Neural progenitor cell (in vitro differentiated cells): Measurements from ENCODE around the gene SLC35F2. TPM values are rescaled to one million over a fixed set of nuclear protein-coding genes. Genes with fewer than 3 reads are reported as not detected.

Source experiments
- DNase-seq: peaks from one replicate; pipeline ENCODE4 v3.0.0-alpha.2; 2016; ENCODE audit warnings: low spot score
- H2AFZ ChIP-seq: fragments of 200-600 bp; sonication (generic); replicated peaks from 2 replicates; pipeline ENCODE4 v1.6.1; 2016; ENCODE audit warnings: antibody characterized with exemption
- H3F3A ChIP-seq: fragments of 200-600 bp; sonication (generic); 2 replicates; pipeline ENCODE4 v1.6.1; 2016; ENCODE audit warnings: antibody characterized with exemption, low read depth
- H3K27ac ChIP-seq: fragments of 200-600 bp; sonication (generic); 2 replicates; pipeline ENCODE4 v1.5.1; 2016; ENCODE audit warnings: mild to moderate bottlenecking
- H3K27me3 ChIP-seq: fragments of 200-600 bp; sonication (generic); 2 replicates; pipeline ENCODE4 v1.6.1; 2016; ENCODE audit warnings: mild to moderate bottlenecking, moderate library complexity
- H3K36me3 ChIP-seq: fragments of 200-600 bp; sonication (generic); 2 replicates; pipeline ENCODE4 v1.5.1; 2016
- H3K4me1 ChIP-seq: fragments of 200-600 bp; sonication (generic); 2 replicates; pipeline ENCODE4 v1.6.1; 2016; ENCODE audit warnings: mixed run types
- H3K4me2 ChIP-seq: fragments of 200-600 bp; sonication (generic); 2 replicates; pipeline ENCODE4 v1.6.1; 2016
- H3K4me3 ChIP-seq: fragments of 200-600 bp; sonication (generic); 2 replicates; pipeline ENCODE4 v1.5.1; 2016
- H3K79me2 ChIP-seq: fragments of 200-600 bp; sonication (generic); 2 replicates; pipeline ENCODE4 v1.6.1; 2016; ENCODE audit warnings: low read depth
- H3K9ac ChIP-seq: fragments of 200-600 bp; sonication (generic); 2 replicates; pipeline ENCODE4 v1.6.1; 2016
- H3K9me3 ChIP-seq: fragments of 200-600 bp; sonication (generic); 2 replicates; pipeline ENCODE4 v1.5.1; 2016; ENCODE audit warnings: low read depth
- H4K20me1 ChIP-seq: fragments of 200-600 bp; sonication (generic); 2 replicates; pipeline ENCODE4 v1.6.1; 2016; ENCODE audit warnings: low read depth
- H3K27ac Mint-ChIP-seq: 3 replicates; pipeline ENCODE4 v1.8.0; 2021; ENCODE audit warnings: mixed read lengths
- H3K27me3 Mint-ChIP-seq: 2 replicates; pipeline ENCODE4 v1.8.0; 2022; ENCODE audit warnings: low read depth, mild to moderate bottlenecking, inconsistent platforms, moderate library complexity, mixed read lengths; ENCODE audit not compliant: insufficient read depth
- H3K36me3 Mint-ChIP-seq: 3 replicates; pipeline ENCODE4 v1.8.0; 2021; ENCODE audit warnings: mixed read lengths
- H3K4me1 Mint-ChIP-seq: 3 replicates; pipeline ENCODE4 v1.8.0; 2021; ENCODE audit warnings: mixed read lengths
- H3K4me3 Mint-ChIP-seq: 3 replicates; pipeline ENCODE4 v1.8.0; 2021; ENCODE audit warnings: mild to moderate bottlenecking, moderate library complexity, mixed read lengths
- H3K9me3 Mint-ChIP-seq: 3 replicates; pipeline ENCODE4 v1.8.0; 2020; ENCODE audit warnings: mixed read lengths
- EZH2 ChIP-seq: fragments of 200-600 bp; sonication (generic); IDR thresholded peaks from 2 replicates; pipeline ENCODE4 v1.6.1; 2017; ENCODE audit warnings: antibody characterized with exemption, mild to moderate bottlenecking, moderate library complexity
- EZH2phosphoT487 ChIP-seq: fragments of 200-600 bp; sonication (generic); IDR thresholded peaks from 2 replicates; pipeline ENCODE4 v1.6.1; 2017; ENCODE audit warnings: antibody characterized with exemption
- total RNA-seq: library from RNA; depleted of rRNA; stranded (reverse); fragments of >200 nt; gene quantifications from 2 replicates; pipeline ENCODE4 v1.2.3, GENCODE V29; 2015; ENCODE audit warnings: low replicate concordance
- TF ChIP-seq, protein P1 (sequence below): fragments of 200-600 bp; sonication (generic); IDR thresholded peaks from 2 replicates; pipeline ENCODE4 v1.5.1; 2017; ENCODE audit warnings: antibody characterized with exemption, mild to moderate bottlenecking

Gene SLC35F2
- total RNA-seq, 1 donor from 2014 or later = 9.8 TPM

GRCh38 chr11:107824668-107825369 lies 33.8 kb downstream of the SLC35F2 start:
- H3K36me3 ChIP-seq = no peaks in the 10 kb centered on the region
- no peaks in the 10 kb centered on the region for H3K4me1 ChIP-seq
- H3K9me3 Mint-ChIP-seq = no peaks in the 10 kb centered on the region
- no peaks in the 10 kb centered on the region for H3K79me2 ChIP-seq
- H3K27ac Mint-ChIP-seq = no peak overlapping the region
- no peak overlapping the region for H3K4me3 ChIP-seq
- no peak overlapping the region for H2AFZ ChIP-seq
- no peaks in the 10 kb centered on the region for H3F3A ChIP-seq
- H3K4me2 ChIP-seq = no peak overlapping the region
- H3K9ac ChIP-seq = no peak overlapping the region
- no peak for DNase-seq
- no peak overlapping the region for H3K4me3 Mint-ChIP-seq
- H3K27me3 Mint-ChIP-seq = peaks cover 8% of the 10 kb centered on the region
- H3K27ac ChIP-seq = no peak overlapping the region
- H3K4me1 Mint-ChIP-seq = no peaks in the 10 kb centered on the region
- H4K20me1 ChIP-seq = no peaks in the 10 kb centered on the region
- no peaks in the 10 kb centered on the region for H3K9me3 ChIP-seq
- no peak for TF ChIP-seq EZH2phosphoT487
- no peak for TF ChIP-seq EZH2
- TF ChIP-seq, protein P1, sequence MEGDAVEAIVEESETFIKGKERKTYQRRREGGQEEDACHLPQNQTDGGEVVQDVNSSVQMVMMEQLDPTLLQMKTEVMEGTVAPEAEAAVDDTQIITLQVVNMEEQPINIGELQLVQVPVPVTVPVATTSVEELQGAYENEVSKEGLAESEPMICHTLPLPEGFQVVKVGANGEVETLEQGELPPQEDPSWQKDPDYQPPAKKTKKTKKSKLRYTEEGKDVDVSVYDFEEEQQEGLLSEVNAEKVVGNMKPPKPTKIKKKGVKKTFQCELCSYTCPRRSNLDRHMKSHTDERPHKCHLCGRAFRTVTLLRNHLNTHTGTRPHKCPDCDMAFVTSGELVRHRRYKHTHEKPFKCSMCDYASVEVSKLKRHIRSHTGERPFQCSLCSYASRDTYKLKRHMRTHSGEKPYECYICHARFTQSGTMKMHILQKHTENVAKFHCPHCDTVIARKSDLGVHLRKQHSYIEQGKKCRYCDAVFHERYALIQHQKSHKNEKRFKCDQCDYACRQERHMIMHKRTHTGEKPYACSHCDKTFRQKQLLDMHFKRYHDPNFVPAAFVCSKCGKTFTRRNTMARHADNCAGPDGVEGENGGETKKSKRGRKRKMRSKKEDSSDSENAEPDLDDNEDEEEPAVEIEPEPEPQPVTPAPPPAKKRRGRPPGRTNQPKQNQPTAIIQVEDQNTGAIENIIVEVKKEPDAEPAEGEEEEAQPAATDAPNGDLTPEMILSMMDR = no peak
- H3K27me3 ChIP-seq = no peaks in the 10 kb centered on the region
- no peaks in the 10 kb centered on the region for H3K36me3 Mint-ChIP-seq

DNA sequence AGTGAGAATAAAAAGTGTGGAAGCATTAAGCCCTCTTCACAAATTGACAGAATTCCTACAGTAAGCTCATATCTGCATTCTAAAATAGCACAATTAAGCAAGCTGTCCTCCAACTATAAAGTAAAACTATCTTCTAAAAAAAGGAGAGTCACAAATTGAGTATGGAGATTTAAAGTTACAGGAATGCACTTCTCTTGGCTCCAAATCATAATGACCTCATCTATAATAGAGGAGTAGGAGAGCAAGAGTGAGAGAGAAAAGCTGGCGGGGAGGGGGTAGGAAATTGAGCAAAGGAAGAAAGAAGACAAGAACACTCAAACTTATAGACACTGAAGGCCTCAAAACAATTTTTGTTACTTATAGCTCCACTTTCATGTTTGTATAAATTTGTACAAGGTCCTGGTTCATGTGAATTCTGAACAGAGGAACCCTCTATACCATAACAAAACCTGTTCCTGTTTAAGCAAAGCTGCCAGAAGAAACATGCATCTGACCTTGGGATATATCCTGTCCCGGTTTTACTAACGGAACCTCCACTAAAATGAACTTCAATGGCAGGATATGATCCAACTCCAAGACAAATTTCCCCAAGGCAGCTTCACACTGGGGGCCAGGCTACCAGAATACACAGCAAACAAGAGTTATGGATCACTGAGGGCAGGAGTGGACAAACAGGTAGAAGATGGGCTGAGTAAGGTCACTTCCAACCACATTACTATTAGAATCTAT lies 37.2 kb downstream of the SLC35F2 start:
- H3K27ac Mint-ChIP-seq = no peak overlapping the region
- Histone ChIP-seq H4K20me1 (no peaks in the 10 kb centered on the region), H3K9ac (no peak overlapping the region), H3K36me3 (no peaks in the 10 kb centered on the region), H3K4me1 (no peaks in the 10 kb centered on the region), H3K79me2 (no peaks in the 10 kb centered on the region), H3K9me3 (no peaks in the 10 kb centered on the region), H2AFZ (no peak overlapping the region), H3K27ac (no peak overlapping the region), H3K4me3 (no peak overlapping the region), H3F3A (no peaks in the 10 kb centered on the region), H3K4me2 (no peak overlapping the region), H3K27me3 (no peaks in the 10 kb centered on the region)
- H3K4me3 Mint-ChIP-seq = no peak overlapping the region
- DNase-seq = no peak
- TF ChIP-seq EZH2phosphoT487 (no peak), EZH2 (no peak)
- TF ChIP-seq, protein P1 = no peak
- no peaks in the 10 kb centered on the region for H3K4me1 Mint-ChIP-seq
- no peaks in the 10 kb centered on the region for H3K36me3 Mint-ChIP-seq
- H3K9me3 Mint-ChIP-seq = no peaks in the 10 kb centered on the region
- H3K27me3 Mint-ChIP-seq = no peaks in the 10 kb centered on the region

DNA sequence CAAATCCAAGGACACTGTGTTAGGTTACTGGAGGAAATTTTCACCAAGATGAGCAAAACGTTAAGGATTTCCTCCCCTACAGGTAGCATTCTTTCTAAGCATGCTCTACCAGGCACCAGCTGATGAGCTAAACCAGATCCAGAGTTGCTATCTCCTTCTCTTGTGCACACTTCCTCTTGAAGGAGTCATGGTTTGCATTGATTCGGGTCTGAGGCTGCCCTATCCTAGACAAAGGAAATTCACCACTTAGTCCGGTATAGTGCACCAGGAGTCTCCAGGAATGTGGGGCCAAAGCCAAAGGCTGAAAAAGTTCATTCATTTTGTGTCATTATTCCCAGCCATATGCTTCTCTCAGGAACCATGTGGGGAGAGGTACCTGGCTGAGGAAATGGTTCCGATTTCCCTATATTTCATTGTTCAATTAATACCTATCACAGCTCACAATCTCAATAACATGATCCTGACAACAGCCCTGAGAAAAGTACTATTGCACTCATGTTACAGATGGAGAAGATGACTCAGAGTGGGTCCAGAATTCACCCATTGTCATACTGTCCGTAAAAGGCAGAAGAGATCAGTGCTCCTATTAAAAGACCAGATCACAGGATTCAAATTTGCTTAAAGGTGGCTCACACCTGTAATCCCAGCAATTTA lies 39.1 kb downstream of the SLC35F2 start:
- H2AFZ ChIP-seq = no peak overlapping the region
- Mint-ChIP-seq H3K27me3 (no peaks in the 10 kb centered on the region), H3K27ac (no peak overlapping the region), H3K4me1 (no peaks in the 10 kb centered on the region), H3K9me3 (no peaks in the 10 kb centered on the region), H3K4me3 (no peak overlapping the region), H3K36me3 (no peaks in the 10 kb centered on the region)
- no peaks in the 10 kb centered on the region for H3K4me1 ChIP-seq
- no peak for DNase-seq
- H4K20me1 ChIP-seq = no peaks in the 10 kb centered on the region
- H3F3A ChIP-seq = no peaks in the 10 kb centered on the region
- H3K9me3 ChIP-seq = no peaks in the 10 kb centered on the region
- no peaks in the 10 kb centered on the region for H3K27me3 ChIP-seq
- no peak overlapping the region for H3K4me3 ChIP-seq
- H3K4me2 ChIP-seq = no peak overlapping the region
- no peak overlapping the region for H3K9ac ChIP-seq
- H3K27ac ChIP-seq = no peak overlapping the region
- H3K36me3 ChIP-seq = no peaks in the 10 kb centered on the region
- H3K79me2 ChIP-seq = no peaks in the 10 kb centered on the region
- TF ChIP-seq, protein P1 = no peak
- no peak for TF ChIP-seq EZH2phosphoT487
- TF ChIP-seq EZH2 = no peak
